ENCODE results near the gene FOXB1.

FOXB1 gene

GRCh38 chr15:59991834-59992233 lies 12.3 kb upstream of the FOXB1 start:
- WGBS, 2 experiments = 87 to 93% methylated on average over 2 of the region's 2 CpGs
- H3K4me1 ChIP-seq (ENCODE audit: control insufficient read depth, insufficient read depth, low read length) = peaks cover 40% of the 10 kb centered on the region
- peaks cover 28% of the 10 kb centered on the region for H3K27me3 ChIP-seq (ENCODE audit: control insufficient read depth, insufficient read depth, low read length, poor library complexity, severe bottlenecking)
- H3K9me3 ChIP-seq (ENCODE audit: control insufficient read depth, low read length) = no peaks in the 10 kb centered on the region
- no peak overlapping the region for H3K4me3 ChIP-seq (ENCODE audit: insufficient read depth, low read depth, low read length)
- H3K27ac ChIP-seq (ENCODE audit: insufficient read depth, low read depth, low read length, poor library complexity, severe bottlenecking) = no peak overlapping the region
- H3K36me3 ChIP-seq (ENCODE audit: control insufficient read depth, insufficient read depth, low read length) = no peaks in the 10 kb centered on the region

GRCh38 chr15:59993041-59993750 lies 10.9 kb upstream of the FOXB1 start:
- Histone ChIP-seq H3K4me3 (ENCODE audit: insufficient read depth, low read depth, low read length) (no peak overlapping the region), H3K36me3 (ENCODE audit: control insufficient read depth, insufficient read depth, low read length) (no peaks in the 10 kb centered on the region), H3K27ac (ENCODE audit: insufficient read depth, low read depth, low read length, poor library complexity, severe bottlenecking) (no peak overlapping the region), H3K9me3 (ENCODE audit: control insufficient read depth, low read length) (no peaks in the 10 kb centered on the region), H3K4me1 (ENCODE audit: control insufficient read depth, insufficient read depth, low read length) (peaks cover 45% of the 10 kb centered on the region), H3K27me3 (ENCODE audit: control insufficient read depth, insufficient read depth, low read length, poor library complexity, severe bottlenecking) (peaks cover 37% of the 10 kb centered on the region)
- WGBS, 2 experiments = 93 to 94% methylated on average over 35 of the region's 35 CpGs

- H3K9me3 ChIP-seq (ENCODE audit: control insufficient read depth, low read length) = no peaks in the 10 kb centered on the region
- H3K27me3 ChIP-seq (ENCODE audit: control insufficient read depth, insufficient read depth, low read length, poor library complexity, severe bottlenecking) = peaks cover 37% of the 10 kb centered on the region
- no peaks in the 10 kb centered on the region for H3K36me3 ChIP-seq (ENCODE audit: control insufficient read depth, insufficient read depth, low read length)
- H3K27ac ChIP-seq (ENCODE audit: insufficient read depth, low read depth, low read length, poor library complexity, severe bottlenecking) = no peak overlapping the region
- WGBS, 2 experiments = 8 to 11% methylated on average over 20 of the region's 20 CpGs
- H3K4me3 ChIP-seq (ENCODE audit: insufficient read depth, low read depth, low read length) = peak overlapping the region; percentile 20
- H3K4me1 ChIP-seq (ENCODE audit: control insufficient read depth, insufficient read depth, low read length) = peaks cover 51% of the 10 kb centered on the region
Observed at GRCh38 chr15:59993950-59994401, 10.1 kb upstream of the FOXB1 start.

GRCh38 chr15:59994526-59994887 lies 9.6 kb upstream of the FOXB1 start:
- H3K27ac ChIP-seq (ENCODE audit: insufficient read depth, low read depth, low read length, poor library complexity, severe bottlenecking) = no peak overlapping the region
- no peaks in the 10 kb centered on the region for H3K9me3 ChIP-seq (ENCODE audit: control insufficient read depth, low read length)
- H3K4me1 ChIP-seq (ENCODE audit: control insufficient read depth, insufficient read depth, low read length) = peaks cover 56% of the 10 kb centered on the region
- WGBS, 2 experiments = 13 to 15% methylated on average over 8 of the region's 8 CpGs
- H3K4me3 ChIP-seq (ENCODE audit: insufficient read depth, low read depth, low read length) = peak overlapping the region; percentile 23
- H3K27me3 ChIP-seq (ENCODE audit: control insufficient read depth, insufficient read depth, low read length, poor library complexity, severe bottlenecking) = peaks cover 37% of the 10 kb centered on the region
- no peaks in the 10 kb centered on the region for H3K36me3 ChIP-seq (ENCODE audit: control insufficient read depth, insufficient read depth, low read length)

DNA sequence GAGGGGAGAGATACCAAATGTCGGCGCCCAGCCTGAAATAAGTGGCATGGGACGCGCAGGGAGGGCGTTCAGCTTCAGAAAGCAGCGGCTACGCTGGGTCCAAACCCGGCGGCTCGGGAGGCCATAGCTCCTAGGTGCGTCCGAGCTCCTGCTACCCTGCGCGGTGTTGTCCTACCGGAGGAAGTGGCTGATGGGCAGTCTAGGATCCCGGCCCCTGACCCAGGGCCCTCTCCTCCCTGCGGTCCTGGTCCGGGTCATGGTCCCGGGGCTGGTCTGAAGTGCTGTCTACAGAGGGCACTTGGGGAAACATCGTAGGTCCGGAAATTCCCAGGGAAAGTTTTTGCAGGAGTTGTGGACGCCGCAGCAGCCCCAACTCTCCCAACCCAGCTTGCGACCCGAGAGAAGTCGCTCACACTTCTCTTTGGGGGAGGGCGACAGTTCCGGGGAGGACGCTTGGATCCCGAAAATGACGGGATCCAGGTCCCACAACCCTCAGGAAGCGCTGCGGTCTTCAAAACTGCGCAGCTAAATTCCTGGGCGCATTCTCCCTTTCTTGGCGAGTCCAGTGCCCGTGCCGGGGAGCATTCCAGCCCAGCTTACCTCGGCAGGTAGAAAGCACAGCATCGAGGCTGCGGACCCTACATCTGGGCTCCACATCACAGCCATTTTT lies 9.1 kb upstream of the FOXB1 start:
- peak overlapping the region; percentile 23 for H3K4me3 ChIP-seq (ENCODE audit: insufficient read depth, low read depth, low read length)
- no peaks in the 10 kb centered on the region for H3K9me3 ChIP-seq (ENCODE audit: control insufficient read depth, low read length)
- H3K36me3 ChIP-seq (ENCODE audit: control insufficient read depth, insufficient read depth, low read length) = no peaks in the 10 kb centered on the region
- 5 to 7% methylated on average over 41 of the region's 41 CpGs for WGBS, 2 experiments
- peaks cover 37% of the 10 kb centered on the region for H3K27me3 ChIP-seq (ENCODE audit: control insufficient read depth, insufficient read depth, low read length, poor library complexity, severe bottlenecking)
- peaks cover 56% of the 10 kb centered on the region for H3K4me1 ChIP-seq (ENCODE audit: control insufficient read depth, insufficient read depth, low read length)
- no peak overlapping the region for H3K27ac ChIP-seq (ENCODE audit: insufficient read depth, low read depth, low read length, poor library complexity, severe bottlenecking)

DNA sequence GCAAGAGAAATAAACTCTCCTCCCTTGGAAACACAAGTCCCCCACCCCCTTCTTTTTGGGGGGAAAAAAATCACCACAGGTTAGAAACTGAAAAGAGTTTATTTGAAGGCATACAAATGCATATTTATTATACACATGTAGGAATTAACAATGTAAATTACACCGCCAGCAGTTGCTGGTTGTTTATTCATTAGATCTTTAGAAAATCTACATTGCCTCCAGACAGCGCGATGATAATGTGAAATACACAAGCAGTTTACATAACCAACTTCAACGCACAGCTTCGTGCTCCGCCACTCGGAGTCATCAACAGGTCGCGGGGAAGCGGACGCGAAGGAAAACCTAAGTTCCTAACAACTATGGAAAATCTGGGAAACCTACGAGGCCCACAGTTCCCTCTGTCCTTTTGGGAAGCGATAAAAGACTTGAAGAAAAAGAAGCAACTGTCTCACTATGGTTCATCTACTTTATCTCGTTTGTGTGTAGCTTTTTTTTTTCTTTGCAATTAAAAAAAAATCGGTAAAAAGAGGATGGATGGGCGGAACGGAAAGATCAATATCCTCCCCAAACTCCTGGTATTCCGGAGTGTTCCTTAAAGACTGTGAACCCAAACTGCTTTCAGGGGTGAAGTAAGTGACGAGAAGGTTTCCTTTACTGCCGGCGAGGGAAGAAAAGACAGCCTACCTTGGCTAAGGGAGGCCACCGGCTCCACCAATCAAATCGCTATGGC lies 8.4 kb upstream of the FOXB1 start:
- WGBS, 2 experiments = 15 to 20% methylated on average over 22 to 24 of the region's 24 CpGs
- Histone ChIP-seq H3K9me3 (ENCODE audit: control insufficient read depth, low read length) (no peaks in the 10 kb centered on the region), H3K4me3 (ENCODE audit: insufficient read depth, low read depth, low read length) (peak overlapping the region; percentile 23), H3K27me3 (ENCODE audit: control insufficient read depth, insufficient read depth, low read length, poor library complexity, severe bottlenecking) (peaks cover 39% of the 10 kb centered on the region), H3K36me3 (ENCODE audit: control insufficient read depth, insufficient read depth, low read length) (no peaks in the 10 kb centered on the region), H3K4me1 (ENCODE audit: control insufficient read depth, insufficient read depth, low read length) (peaks cover 56% of the 10 kb centered on the region), H3K27ac (ENCODE audit: insufficient read depth, low read depth, low read length, poor library complexity, severe bottlenecking) (no peak overlapping the region)

GRCh38 chr15:59996298-59997041 lies 7.6 kb upstream of the FOXB1 start:
- Histone ChIP-seq H3K36me3 (ENCODE audit: control insufficient read depth, insufficient read depth, low read length) (no peaks in the 10 kb centered on the region), H3K4me3 (ENCODE audit: insufficient read depth, low read depth, low read length) (peak overlapping the region; percentile 34), H3K27ac (ENCODE audit: insufficient read depth, low read depth, low read length, poor library complexity, severe bottlenecking) (no peak overlapping the region), H3K27me3 (ENCODE audit: control insufficient read depth, insufficient read depth, low read length, poor library complexity, severe bottlenecking) (peaks cover 46% of the 10 kb centered on the region), H3K9me3 (ENCODE audit: control insufficient read depth, low read length) (no peaks in the 10 kb centered on the region), H3K4me1 (ENCODE audit: control insufficient read depth, insufficient read depth, low read length) (peaks cover 49% of the 10 kb centered on the region)
- WGBS, 2 experiments = 4 to 5% methylated on average over 27 of the region's 27 CpGs

GRCh38 chr15:59997070-59997701 lies 6.9 kb upstream of the FOXB1 start:
- Histone ChIP-seq H3K36me3 (ENCODE audit: control insufficient read depth, insufficient read depth, low read length) (no peaks in the 10 kb centered on the region), H3K9me3 (ENCODE audit: control insufficient read depth, low read length) (no peaks in the 10 kb centered on the region), H3K4me3 (ENCODE audit: insufficient read depth, low read depth, low read length) (peak overlapping the region; percentile 34), H3K27ac (ENCODE audit: insufficient read depth, low read depth, low read length, poor library complexity, severe bottlenecking) (peak overlapping the region; percentile 76), H3K4me1 (ENCODE audit: control insufficient read depth, insufficient read depth, low read length) (peaks cover 42% of the 10 kb centered on the region), H3K27me3 (ENCODE audit: control insufficient read depth, insufficient read depth, low read length, poor library complexity, severe bottlenecking) (peaks cover 53% of the 10 kb centered on the region)
- WGBS, 2 experiments = 0% methylated on average over 36 of the region's 36 CpGs

- H3K27me3 ChIP-seq (ENCODE audit: control insufficient read depth, insufficient read depth, low read length, poor library complexity, severe bottlenecking) = peaks cover 65% of the 10 kb centered on the region
- H3K36me3 ChIP-seq (ENCODE audit: control insufficient read depth, insufficient read depth, low read length) = no peaks in the 10 kb centered on the region
- H3K9me3 ChIP-seq (ENCODE audit: control insufficient read depth, low read length) = no peaks in the 10 kb centered on the region
- peak overlapping the region; percentile 76 for H3K27ac ChIP-seq (ENCODE audit: insufficient read depth, low read depth, low read length, poor library complexity, severe bottlenecking)
- H3K4me1 ChIP-seq (ENCODE audit: control insufficient read depth, insufficient read depth, low read length) = peaks cover 39% of the 10 kb centered on the region
- 1% methylated on average over 8 of the region's 8 CpGs for WGBS, 2 experiments
- peak overlapping the region; percentile 78 for H3K4me3 ChIP-seq (ENCODE audit: insufficient read depth, low read depth, low read length)
Observed at GRCh38 chr15:59998305-59998949, 5.7 kb upstream of the FOXB1 start.
